Mucosa of stomach (tissue), 1 donor: ENCODE data around the gene PAFAH1B1.
"Not testable (repeated sequence)": the region's sequence is repeated elsewhere in the genome, so short reads cannot be mapped to it uniquely, and the experiment has no call there.

ENCODE experiments used
- H3K27me3 ChIP-seq: one replicate; pipeline ENCODE4 v1.7.0; 2013; ENCODE audit warnings: mild to moderate bottlenecking, low read length; ENCODE audit not compliant: control insufficient read depth, insufficient read depth
- H3K36me3 ChIP-seq: one replicate; pipeline ENCODE4 v1.7.0; 2013; ENCODE audit warnings: low read length; ENCODE audit not compliant: control insufficient read depth, insufficient read depth
- H3K4me1 ChIP-seq: one replicate; pipeline ENCODE4 v1.7.0; 2013; ENCODE audit warnings: mild to moderate bottlenecking, low read length; ENCODE audit not compliant: control insufficient read depth, insufficient read depth
- H3K4me3 ChIP-seq: one replicate; pipeline ENCODE4 v1.7.0; 2013; ENCODE audit warnings: low read length
- H3K9ac ChIP-seq: one replicate; pipeline ENCODE4 v1.7.0; 2013; ENCODE audit warnings: mild to moderate bottlenecking, low read length, moderate library complexity
- H3K9me3 ChIP-seq: one replicate; pipeline ENCODE4 v1.7.0; 2013; ENCODE audit warnings: mild to moderate bottlenecking, low read length, moderate library complexity; ENCODE audit not compliant: control insufficient read depth
- donor health status: Pancreatic carcinoma.

The PAFAH1B1 gene

GRCh38 chr17:2602597-2603017 is 9.2 kb downstream of the PAFAH1B1 start:
- Histone ChIP-seq H3K36me3 (no peaks in the 10 kb centered on the region), H3K9ac (no peak overlapping the region), H3K9me3 (no peaks in the 10 kb centered on the region), H3K4me1 (peaks cover 44% of the 10 kb centered on the region), H3K4me3 (no peak overlapping the region), H3K27me3 (no peaks in the 10 kb centered on the region)

- no peaks in the 10 kb centered on the region for H3K9me3 ChIP-seq
- H3K9ac ChIP-seq, result no peak overlapping the region
- no peaks in the 10 kb centered on the region for H3K27me3 ChIP-seq
- no peaks in the 10 kb centered on the region for H3K36me3 ChIP-seq
- H3K4me3 ChIP-seq, result no peak overlapping the region
- peaks cover 36% of the 10 kb centered on the region for H3K4me1 ChIP-seq
Measured at GRCh38 chr17:2608350-2608913, 15.0 kb downstream of the PAFAH1B1 start.

GRCh38 chr17:2609091-2609490 is 15.6 kb downstream of the PAFAH1B1 start:
- Histone ChIP-seq H3K36me3 (no peaks in the 10 kb centered on the region), H3K4me3 (no peak overlapping the region), H3K27me3 (no peaks in the 10 kb centered on the region), H3K4me1 (peaks cover 32% of the 10 kb centered on the region), H3K9ac (no peak overlapping the region), H3K9me3 (no peaks in the 10 kb centered on the region)

GRCh38 chr17:2610195-2611175 is 17.0 kb downstream of the PAFAH1B1 start:
- Histone ChIP-seq H3K4me1 (peaks cover 20% of the 10 kb centered on the region), H3K4me3 (no peak overlapping the region), H3K9ac (no peak overlapping the region), H3K27me3 (no peaks in the 10 kb centered on the region), H3K9me3 (no peaks in the 10 kb centered on the region), H3K36me3 (no peaks in the 10 kb centered on the region)

GRCh38 chr17:2611627-2612026 is 18.2 kb downstream of the PAFAH1B1 start:
- Histone ChIP-seq H3K27me3 (no peaks in the 10 kb centered on the region), H3K4me1 (peaks cover 18% of the 10 kb centered on the region), H3K36me3 (no peaks in the 10 kb centered on the region), H3K4me3 (no peak overlapping the region), H3K9me3 (no peaks in the 10 kb centered on the region), H3K9ac (no peak overlapping the region)

GRCh38 chr17:2612630-2613029 is 19.2 kb downstream of the PAFAH1B1 start:
- Histone ChIP-seq H3K9me3 (no peaks in the 10 kb centered on the region), H3K9ac (no peak overlapping the region), H3K36me3 (no peaks in the 10 kb centered on the region), H3K4me1 (peaks cover 18% of the 10 kb centered on the region), H3K4me3 (no peak overlapping the region), H3K27me3 (no peaks in the 10 kb centered on the region)

GRCh38 chr17:2613089-2613808 is 19.8 kb downstream of the PAFAH1B1 start:
- no peak overlapping the region for H3K4me3 ChIP-seq
- no peaks in the 10 kb centered on the region for H3K27me3 ChIP-seq
- no peaks in the 10 kb centered on the region for H3K9me3 ChIP-seq
- no peaks in the 10 kb centered on the region for H3K36me3 ChIP-seq
- peaks cover 15% of the 10 kb centered on the region for H3K4me1 ChIP-seq
- H3K9ac ChIP-seq, result no peak overlapping the region

- no peaks in the 10 kb centered on the region for H3K27me3 ChIP-seq
Measured at GRCh38 chr17:2615882-2616281, 22.4 kb downstream of the PAFAH1B1 start.

GRCh38 chr17:2621241-2621640 is 27.8 kb downstream of the PAFAH1B1 start:
- Histone ChIP-seq H3K27me3 (no peaks in the 10 kb centered on the region), H3K4me1 (no peaks in the 10 kb centered on the region), H3K36me3 (no peaks in the 10 kb centered on the region), H3K9me3 (no peaks in the 10 kb centered on the region), H3K4me3 (no peak overlapping the region), H3K9ac (no peak overlapping the region)

More at GRCh38 chr17:2615882-2616281, 22.4 kb downstream of the PAFAH1B1 start:
- Histone ChIP-seq H3K9me3 (no peaks in the 10 kb centered on the region), H3K36me3 (no peaks in the 10 kb centered on the region), H3K4me1 (peaks cover 4% of the 10 kb centered on the region), H3K4me3 (no peak overlapping the region), H3K9ac (no peak overlapping the region)

- not testable (repeated sequence) for H3K9me3 ChIP-seq, H3K9ac ChIP-seq, H3K4me3 ChIP-seq, H3K36me3 ChIP-seq, H3K4me1 ChIP-seq, H3K27me3 ChIP-seq
Measured at GRCh38 chr17:2621951-2622405, 28.5 kb downstream of the PAFAH1B1 start.

GRCh38 chr17:2622721-2623301 is 29.4 kb downstream of the PAFAH1B1 start:
- H3K9ac ChIP-seq, H3K4me1 ChIP-seq, H3K9me3 ChIP-seq: not testable (repeated sequence)

More at GRCh38 chr17:2622721-2623301, 29.4 kb downstream of the PAFAH1B1 start:
- H3K27me3 ChIP-seq, H3K4me3 ChIP-seq, H3K36me3 ChIP-seq: not testable (repeated sequence)
